Renal cortical epithelial cell (primary cell): ENCODE measurements around the gene FBXL7. TPM values are rescaled to one million over a fixed set of nuclear protein-coding genes. Genes with fewer than 3 reads are reported as not detected.
A peak's percentile ranks its signal among the peaks of the same experiment; 100 is the strongest.

Experiments used
- DNase-seq: peaks from one replicate; pipeline ENCODE4 v3.0.0-alpha.2; 2011; ENCODE audit warnings: low read depth
- total RNA-seq: library from RNA; depleted of rRNA; stranded (reverse); fragments of >200 nt; gene quantifications from 2 replicates; pipeline ENCODE4 v1.2.3, GENCODE V29; 2014

FBXL7 gene
- total RNA-seq, 1 donor from 2014 or later, result 1.7 TPM

DNA sequence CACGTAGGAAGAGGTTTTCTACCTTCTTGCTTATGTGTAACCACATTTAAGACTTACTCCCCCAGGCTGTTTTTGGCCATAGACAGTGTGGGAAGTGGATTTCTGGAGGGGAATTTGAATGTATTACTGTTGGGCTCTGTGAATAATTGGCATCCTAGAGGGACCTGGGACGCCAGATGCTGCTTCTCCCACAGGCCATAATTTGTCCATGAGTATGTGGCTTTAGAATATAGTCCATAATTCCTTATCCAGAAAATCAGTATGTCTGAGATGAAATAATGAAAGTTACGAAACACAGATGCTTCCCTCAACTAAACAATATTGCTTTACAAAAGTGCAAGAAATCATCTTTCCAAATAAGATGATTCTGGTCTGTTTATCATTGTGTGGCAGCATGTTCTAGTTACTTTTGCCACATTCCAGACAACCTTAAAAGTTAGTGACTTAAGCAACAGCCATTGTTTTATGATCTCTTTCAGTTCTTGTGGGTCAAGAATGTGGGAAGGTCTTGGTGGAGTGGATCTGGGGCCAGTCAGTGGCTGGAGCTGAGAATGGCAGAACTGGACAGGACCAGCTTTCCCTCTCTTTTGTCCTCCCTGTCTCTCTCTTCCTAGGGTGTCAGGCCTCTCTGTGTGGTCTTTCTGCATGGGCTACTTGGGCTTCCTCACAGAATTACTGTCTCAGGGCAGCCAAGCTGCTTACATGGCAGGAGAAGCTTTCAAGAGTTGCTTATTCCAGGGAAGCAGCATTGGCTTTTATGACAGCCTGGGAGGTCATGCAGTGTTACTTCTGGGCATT is 79.4 kb downstream of the FBXL7 start:
- peak; percentile 2 for DNase-seq

DNA sequence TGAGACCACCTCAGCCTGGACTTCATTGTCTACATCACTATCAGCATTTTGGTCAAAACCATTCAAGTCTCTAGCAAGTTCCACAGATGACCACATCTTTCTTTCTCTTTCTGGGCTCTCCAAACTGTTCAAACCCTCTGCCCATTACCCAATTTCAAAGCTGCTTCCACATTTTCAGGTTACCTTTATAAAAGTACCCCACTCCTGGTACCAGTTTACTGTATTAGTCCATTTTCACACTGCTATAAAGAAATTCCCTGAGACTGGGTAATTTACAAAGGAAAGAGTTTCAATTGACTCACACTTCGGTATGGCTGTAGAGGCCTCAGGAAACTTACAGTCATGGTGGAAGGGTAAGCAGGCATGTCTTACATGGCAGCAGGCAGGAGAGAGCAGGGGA is 84.5 kb downstream of the FBXL7 start:
- no peak for DNase-seq

DNA sequence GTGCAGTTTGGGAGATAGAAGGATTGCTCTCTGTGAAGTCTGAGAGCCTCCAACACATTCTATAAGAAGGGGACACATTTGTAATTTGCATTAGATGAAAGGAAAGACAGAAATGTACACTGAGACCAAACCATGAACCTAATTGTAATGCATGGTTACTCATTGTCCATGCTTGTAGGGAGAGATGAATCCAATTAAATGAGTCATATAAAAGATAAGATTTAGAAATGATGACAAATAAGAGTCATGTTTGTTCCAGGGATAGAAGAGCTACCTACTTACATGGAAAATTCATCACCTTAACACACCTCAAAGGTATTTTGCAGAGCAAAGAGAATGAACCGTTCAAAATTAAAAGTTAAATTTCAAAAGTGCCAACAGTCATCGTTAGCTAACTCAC is 85.1 kb downstream of the FBXL7 start:
- no peak for DNase-seq

DNA sequence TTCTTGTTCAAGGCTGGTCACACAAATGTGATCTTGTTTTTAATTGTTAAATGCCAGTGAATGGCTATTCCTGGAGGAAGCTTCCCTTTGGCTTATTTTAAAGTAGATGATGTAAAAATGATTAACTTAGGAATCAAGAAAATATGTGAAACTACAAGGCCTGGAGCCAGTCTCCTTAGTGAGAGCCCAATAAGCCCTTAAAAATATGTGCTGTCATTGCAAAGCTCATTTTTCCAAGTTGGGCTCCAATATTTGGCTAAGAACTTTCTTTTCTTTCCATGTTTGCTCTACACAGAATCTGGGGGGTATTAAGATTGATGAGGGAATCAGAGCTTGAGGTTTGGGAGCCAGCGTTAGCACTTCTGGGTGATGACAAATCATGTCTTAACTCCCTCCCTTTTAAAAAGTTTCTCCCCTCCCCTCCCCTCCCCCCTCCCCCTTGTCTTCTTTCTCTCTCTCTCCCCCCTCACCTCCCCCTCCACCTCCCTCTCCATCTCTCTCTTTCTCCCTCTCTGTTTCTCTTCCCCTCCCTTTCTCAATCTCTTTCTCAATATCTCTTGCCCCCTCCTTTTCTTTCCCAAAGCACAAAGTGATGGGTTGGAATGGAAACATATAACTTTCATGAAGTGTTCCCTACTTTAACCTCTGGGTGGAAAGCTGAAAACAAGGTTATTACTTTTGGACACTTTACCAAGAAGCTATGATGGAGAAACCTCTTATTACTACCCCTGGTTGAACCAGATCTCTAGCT is 86.0 kb downstream of the FBXL7 start:
- DNase-seq, result no peak

DNA sequence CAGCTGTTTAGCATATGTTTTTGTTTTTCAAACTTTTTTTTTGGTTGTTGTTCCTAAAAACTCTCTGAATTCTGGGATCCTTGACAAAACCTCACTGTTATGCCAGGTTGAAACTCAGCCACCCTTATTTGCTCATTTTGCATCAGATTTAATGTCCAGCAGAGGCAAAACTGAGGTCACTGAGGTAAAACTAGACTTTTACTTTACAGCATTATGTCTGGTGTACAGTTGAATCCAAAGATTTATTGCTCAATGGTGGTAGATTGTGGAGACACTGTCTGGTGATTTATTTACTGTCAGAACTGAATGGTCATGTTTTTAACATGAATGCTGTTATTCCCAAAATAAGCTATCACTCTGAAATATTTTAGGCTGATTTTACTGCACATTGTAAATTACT is 87.9 kb downstream of the FBXL7 start:
- DNase-seq, result no peak

DNA sequence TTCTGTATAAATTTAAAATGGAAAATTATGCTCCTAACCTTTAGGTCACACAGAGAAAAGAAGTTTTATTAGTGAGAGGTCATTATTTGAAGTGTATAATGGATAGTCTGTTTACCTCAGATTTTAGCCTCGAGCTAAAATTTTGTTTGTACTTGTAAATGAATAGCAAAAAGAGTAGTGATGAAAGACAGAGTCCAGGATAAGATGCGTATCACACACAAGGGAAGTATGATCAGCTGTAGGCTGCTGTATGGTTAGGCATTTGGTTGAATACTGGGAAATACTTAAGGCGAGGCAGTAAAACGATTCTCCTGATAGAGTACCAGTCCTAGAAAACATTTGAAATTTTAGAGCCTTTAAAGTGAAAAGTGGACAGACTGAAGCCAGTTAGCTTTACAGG is 92.7 kb downstream of the FBXL7 start:
- DNase-seq, result no peak

DNA sequence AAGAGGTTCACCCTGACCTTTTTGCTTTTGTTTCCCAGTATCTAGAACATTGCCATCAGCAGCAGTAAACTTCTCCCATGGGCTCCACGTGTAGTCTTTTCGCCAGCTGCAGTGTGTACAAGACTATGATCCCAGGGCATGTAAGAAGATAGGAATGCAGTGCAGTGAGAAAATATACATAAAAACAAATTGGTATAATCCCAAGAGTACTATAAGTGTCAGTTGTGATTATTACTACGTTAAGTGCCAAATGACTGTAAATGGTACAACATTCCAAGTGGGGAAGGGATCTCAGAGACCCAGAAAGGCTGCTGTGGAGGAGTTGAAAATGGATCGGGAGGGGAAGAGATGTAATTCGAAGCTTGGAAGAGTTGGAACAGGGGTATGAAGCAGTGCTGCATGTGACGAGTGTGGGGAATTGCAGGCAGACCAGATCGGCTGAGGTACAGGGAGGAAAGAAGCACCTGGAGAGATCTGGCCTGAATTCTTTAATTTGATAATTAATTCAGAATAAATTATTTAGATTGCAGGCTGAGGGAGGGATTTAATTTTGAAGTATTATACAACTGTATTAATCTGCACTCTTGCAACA is 95.1 kb downstream of the FBXL7 start:
- no peak for DNase-seq

DNA sequence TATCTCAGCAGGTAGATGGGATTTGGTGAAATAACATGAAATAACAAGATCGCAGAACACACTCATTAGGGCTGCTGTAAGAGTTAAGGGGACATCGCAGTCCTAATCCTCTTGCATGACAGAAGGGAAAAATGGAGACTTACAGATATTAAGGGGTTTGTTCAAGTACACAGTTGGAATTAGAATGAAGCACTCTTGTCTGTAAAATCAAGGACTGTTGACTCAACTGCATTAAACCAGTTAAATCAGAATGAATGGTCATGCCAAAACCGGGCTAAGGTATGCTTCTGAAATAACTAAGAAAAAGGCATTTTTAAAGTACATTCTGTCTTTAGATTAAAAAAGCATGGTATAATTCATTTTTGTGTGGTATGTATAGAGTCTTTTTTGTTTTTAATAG is 95.9 kb downstream of the FBXL7 start:
- DNase-seq, result no peak

DNA sequence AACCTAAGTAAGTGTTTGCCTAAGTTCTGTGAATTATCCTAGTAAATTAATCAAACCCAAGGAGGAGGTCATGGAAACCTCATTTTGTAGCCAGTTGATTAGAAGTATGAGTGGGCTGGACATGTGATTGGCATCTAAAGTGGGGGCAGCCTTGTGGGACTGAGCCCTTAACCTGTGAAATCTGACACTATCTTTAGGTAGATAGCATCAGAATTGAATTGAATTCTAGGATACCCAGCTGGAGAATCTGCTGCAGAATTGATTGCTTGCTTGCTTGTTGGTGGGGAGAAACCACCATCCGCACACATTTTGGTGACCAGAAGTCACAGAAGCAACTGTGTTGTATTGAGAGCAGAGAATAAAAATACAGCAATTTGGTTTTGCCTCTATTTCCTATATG is 97.0 kb downstream of the FBXL7 start:
- DNase-seq, result no peak

DNA sequence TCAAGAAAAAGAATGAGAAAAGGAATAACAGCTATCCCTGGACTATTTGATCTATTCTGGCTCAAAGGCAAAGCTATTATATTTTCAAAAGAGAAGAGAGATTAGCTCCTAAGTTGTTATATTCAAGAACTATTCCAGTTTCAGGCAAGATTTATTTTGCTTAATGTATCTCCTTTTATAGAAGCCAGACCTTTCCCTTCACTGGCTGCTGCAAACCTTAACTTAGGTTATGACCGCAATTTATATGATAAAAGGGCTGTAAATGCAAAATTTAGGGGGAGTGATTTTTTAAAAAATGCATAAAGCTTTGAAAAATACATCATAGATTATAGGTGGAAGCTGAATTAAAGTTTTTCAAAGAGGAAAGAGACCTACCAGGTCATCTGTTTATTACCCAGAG is 97.8 kb downstream of the FBXL7 start:
- DNase-seq, result no peak

DNA sequence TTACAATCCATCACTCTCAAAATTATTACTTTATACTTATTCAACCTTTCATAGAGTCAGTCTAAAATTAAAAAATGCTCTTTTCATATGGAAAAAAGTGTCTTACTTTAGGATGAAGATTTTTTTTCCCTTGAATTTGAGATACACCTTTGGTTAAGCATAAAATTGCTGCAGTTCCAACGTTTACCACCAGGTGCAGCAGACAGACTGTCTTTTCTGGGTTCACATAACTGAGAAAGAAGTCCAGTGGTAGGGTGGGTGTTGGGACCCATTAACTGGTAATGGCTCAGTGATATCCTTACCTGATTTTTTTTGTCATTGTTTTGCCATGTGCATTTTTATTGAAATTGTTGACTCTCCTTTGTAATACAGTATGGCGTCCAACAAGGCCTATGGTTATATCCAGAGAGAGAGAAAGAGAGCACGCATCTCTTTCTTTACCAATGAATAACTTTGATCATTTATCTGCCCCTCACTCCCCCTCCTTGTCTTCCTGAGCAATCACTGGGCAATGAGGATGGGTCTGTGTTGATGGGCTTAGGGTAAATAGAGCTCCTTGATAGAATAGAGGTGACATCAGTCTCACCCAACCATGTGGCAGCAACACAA is 98.4 kb downstream of the FBXL7 start:
- DNase-seq, result no peak

DNA sequence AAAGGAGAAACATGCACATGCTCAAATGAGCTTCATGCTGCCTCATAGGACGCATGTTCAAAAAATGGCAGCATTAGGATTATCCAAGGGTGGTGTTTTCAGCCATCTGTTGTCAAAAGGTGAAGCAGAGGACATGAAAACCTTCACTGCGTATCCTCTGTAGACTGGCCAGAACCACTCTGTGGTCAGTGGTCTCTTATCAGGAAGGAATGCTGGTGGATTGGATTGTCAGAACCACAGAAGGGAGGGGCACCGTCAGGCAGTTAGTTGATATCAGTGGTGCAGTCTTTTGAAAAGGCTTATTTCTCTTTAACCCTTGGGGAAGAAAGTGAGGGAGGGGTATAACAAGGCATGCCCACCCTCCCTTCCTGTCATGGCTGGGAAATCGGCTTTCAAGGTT is 100.1 kb downstream of the FBXL7 start:
- no peak for DNase-seq

DNA sequence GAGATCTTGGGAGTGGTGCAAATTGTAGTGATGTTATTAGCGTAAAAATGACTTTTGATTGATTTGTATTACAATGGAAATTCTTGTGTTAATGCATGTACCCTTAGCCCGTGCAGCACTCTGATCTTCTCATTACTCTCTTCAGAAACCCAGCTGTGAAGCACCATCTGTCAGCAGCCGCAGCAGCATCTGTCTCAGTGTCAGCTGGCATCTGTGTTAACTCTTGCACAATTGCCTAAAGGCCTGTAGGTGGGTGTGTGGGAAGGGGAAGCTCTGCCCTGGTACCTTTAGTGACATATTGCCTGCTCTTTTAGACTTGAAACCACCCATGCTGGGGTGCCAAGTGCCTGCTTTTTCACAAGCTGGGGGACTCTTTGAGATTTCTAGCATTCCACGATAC is 101.3 kb downstream of the FBXL7 start:
- no peak for DNase-seq

DNA sequence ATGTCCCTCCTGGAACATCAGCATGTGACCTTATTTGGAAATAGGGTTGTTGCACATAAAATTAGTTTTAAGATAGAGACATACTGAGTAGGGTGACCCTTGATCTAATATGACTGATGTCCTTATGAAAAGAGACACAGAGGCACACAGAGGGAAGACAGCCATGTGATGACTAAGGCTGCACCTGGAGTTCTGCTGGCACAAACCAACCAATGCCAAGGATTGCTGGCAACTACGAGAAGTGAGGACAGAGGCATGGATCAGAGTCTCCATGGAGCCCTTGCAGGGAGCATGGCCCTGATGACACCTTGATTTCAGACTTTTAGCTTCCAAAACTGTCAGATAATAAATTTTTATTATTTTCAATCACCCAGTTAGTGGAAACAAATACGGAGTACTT is 101.9 kb downstream of the FBXL7 start:
- no peak for DNase-seq

DNA sequence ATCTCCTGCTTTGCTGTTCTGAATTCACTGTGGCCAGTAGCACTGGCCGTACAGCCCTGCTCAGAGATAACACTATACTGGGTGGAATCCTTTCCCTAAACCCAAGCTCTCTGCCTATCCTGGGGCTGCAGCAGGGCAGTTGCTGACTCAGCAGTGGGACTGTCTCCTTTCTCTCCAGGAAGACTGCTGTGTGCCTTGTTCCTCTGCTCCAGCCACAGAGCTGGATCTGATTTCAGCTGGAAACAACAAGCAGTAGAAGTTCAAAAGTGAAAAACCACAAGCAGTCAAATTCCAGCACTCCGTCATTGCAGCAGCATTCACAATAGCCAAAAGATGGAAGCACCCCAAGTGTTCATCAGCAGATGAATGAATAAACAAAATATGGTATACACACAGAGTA is 105.0 kb downstream of the FBXL7 start:
- DNase-seq, result no peak

DNA sequence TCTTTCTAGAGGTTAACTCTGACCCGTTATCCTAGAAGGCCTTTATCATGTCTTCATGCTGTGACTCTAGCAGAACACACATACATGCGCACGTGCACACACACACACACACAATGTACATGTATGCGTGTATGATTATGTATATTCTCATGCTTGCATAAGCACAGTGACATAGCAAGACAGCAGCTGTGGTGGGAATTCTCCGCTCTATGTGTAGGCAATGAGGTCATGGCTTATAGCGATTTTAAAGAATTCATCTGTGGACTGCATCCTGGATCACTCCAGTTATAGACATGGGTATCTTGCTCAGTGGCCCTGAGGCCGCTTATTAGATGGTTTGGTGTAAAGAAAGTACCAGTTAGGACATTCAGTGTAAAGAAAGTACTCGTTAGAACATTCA is 106.2 kb downstream of the FBXL7 start:
- no peak for DNase-seq

DNA sequence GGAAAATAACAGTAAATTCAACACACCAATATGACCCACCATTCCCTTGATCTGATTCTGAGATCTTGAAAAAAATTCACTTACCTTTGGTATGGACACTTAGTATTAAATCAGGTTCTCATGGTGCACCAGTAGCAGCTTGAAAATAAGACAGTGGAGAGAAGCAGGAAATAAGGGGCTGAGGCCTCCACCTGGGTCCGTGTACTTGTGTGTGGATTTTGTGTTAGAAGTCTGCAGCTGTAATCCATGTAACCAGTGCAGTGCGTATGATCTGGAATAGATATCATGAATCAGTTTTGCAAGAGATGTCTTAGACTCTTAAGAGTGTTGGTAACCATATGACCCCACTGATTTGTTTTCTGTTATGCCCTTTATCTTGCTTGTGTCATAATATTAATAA is 107.1 kb downstream of the FBXL7 start:
- DNase-seq, result no peak

DNA sequence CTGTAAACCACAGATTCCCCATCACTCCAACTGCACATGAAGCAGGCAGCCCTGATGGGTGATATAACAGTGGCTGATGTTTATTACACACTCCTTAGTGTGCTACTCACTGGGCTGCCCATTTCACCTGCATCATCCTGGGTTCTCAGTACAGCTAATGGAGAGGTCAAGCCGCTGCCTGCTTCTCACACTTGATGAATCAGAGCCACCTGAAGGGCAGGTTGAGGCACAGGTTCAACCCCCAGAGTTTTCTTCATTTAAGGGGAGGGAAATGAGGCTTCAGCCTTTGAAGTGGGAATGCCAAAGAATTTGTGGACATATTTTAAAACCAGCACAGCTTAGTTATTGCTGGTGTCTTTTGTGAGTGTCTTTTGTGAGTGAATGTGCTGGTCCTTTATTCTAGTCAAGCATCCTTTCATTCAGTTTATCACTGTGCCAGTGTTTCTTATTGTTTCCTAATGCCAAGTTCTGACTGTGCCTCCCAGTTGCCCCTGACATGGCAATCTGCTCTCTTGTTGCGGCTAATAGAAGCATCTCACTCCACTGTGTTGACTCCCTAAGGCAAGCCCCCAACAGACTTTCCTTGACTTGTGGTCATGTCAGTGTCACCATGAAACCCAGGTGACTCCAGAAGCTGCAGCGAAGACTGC is 109.2 kb downstream of the FBXL7 start:
- DNase-seq, result no peak

DNA sequence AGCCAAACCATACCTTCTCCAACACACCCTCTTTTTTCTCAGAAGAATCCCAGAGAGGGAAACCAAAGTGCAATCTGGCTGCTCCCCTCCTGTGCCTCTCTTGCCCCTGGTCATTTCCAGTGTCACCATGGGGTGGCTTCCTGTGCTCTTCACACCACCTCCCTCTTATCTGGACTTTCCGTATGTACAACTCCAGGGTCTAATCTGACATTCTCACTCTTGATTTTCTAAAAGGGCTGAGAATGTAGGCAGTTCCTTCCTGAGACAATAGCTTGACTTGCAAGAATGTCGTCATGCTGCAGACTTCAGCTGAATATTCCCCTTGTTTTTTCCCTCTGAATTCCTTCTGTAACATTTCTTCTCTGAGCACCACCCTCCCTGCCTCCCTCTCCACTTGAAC is 110.2 kb downstream of the FBXL7 start:
- DNase-seq, result no peak

DNA sequence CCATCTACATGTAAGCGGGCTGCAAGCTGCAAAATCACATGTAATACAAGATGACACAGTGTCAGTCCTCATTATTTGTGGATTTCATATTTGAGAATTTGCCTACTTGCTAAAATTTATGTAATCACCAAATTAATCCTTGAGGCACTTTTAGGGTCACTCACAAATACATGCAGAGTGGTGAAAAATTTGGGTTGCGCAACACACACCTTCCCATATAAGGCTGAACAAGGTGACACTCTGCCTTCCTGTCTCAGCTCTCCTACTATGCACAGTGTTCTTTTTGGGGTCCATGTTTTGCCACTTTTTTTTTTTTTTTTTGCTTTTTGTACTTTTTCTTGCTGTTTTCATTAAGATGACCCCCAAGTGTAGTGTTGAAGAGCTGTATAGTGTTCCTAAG is 111.0 kb downstream of the FBXL7 start:
- no peak for DNase-seq

DNA sequence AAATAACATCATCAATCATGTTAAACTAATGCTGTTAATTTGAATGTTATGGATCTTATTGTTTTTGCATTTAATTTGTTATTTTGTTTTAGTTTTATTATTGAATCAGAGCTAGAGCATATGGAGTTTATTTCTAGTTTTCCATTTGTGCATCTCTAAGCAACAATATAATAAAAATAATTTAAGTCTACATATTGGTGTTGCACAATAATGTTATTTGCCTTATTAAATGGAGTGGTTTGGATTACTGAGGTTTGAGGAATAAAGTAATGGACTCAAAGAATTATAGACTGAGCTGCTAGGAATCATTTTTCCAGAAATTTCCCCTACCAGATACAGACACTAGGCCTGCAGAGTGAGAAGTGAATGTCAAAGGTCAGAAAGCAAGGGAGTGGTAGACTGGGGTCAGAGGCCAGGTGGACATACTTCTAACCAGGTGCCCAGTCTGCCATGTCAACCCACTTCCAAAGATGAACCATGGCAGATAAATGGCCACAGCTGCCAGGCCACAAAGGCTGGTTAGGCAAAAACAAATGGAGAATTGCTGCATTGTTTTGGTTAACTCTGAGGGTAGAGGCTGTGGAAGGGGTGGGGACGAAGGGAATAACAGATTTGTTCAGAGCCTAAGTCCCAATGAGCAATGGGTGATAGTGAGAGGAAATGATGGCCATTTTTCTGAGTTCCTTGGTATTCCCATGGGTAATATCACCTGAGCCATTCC is 113.1 kb downstream of the FBXL7 start:
- DNase-seq, result no peak

DNA sequence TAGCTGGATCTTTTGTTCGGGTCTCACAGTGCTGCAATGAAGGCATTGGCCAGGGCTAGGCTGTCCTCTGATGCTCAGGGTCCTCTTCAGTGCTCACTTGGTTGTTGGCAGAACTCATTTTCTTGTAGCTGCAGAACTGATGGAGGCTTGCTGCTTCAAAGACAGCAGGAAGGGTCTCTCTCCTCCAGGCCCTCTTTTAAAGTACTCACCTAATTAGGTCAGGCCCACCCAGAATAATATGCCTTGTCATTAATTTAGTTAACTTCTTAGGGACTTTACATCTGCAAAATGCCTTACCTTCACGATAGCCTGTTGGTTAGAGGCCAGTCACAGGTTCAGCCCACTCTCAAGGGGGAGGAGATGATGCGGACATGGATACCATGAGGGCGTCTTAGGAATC is 114.7 kb downstream of the FBXL7 start:
- no peak for DNase-seq
